ENCODE data around the gene CAMKMT. TPM values are rescaled to one million over a fixed set of nuclear protein-coding genes. Genes with fewer than 3 reads are reported as not detected.

The CAMKMT gene
- total RNA-seq, 6 experiments from 2014 or later, result 5.1 to 8.6 (median 7.0) TPM

GRCh38 chr2:44705356-44705755 lies 343.6 kb downstream of the CAMKMT start:
- Mint-ChIP-seq H3K36me3 (ENCODE audit: low read depth) (no peaks in the 10 kb centered on the region), H3K9me3 (no peaks in the 10 kb centered on the region), H3K27me3 (ENCODE audit: insufficient read depth) (peaks cover 2% of the 10 kb centered on the region), H3K27ac (no peak overlapping the region), H3K4me1 (ENCODE audit: low read depth) (no peaks in the 10 kb centered on the region; the same call in 1 of the 2 replicates), H3K4me3 (no peak overlapping the region)
- no peak for DNase-seq
- no peak for TF ChIP-seq CTCF (IDR thresholded peaks at IDR 0.05)

- Mint-ChIP-seq H3K4me3 (no peak overlapping the region), H3K36me3 (ENCODE audit: low read depth) (no peaks in the 10 kb centered on the region), H3K4me1 (ENCODE audit: low read depth) (no peaks in the 10 kb centered on the region; the same call in 1 of the 2 replicates), H3K27ac (no peak overlapping the region), H3K27me3 (ENCODE audit: insufficient read depth) (peaks cover 2% of the 10 kb centered on the region), H3K9me3 (no peaks in the 10 kb centered on the region)
- TF ChIP-seq CTCF (IDR thresholded peaks at IDR 0.05), result no peak
- DNase-seq, result no peak
Observed at GRCh38 chr2:44705876-44706480, 344.2 kb downstream of the CAMKMT start.

- no peak overlapping the region for H3K27ac Mint-ChIP-seq
- H3K4me3 Mint-ChIP-seq, result no peak overlapping the region
- no peak for DNase-seq
- H3K9me3 Mint-ChIP-seq, result no peaks in the 10 kb centered on the region
- peaks cover 2% of the 10 kb centered on the region for H3K27me3 Mint-ChIP-seq (ENCODE audit: insufficient read depth)
- no peaks in the 10 kb centered on the region; the same call in 1 of the 2 replicates for H3K4me1 Mint-ChIP-seq (ENCODE audit: low read depth)
- TF ChIP-seq CTCF (IDR thresholded peaks at IDR 0.05), result no peak
- no peaks in the 10 kb centered on the region for H3K36me3 Mint-ChIP-seq (ENCODE audit: low read depth)
Observed at GRCh38 chr2:44706681-44707553, 345.2 kb downstream of the CAMKMT start.

- H3K36me3 Mint-ChIP-seq (ENCODE audit: low read depth), result no peaks in the 10 kb centered on the region
- no peaks in the 10 kb centered on the region; the same call in 1 of the 2 replicates for H3K4me1 Mint-ChIP-seq (ENCODE audit: low read depth)
- DNase-seq, result no peak
- TF ChIP-seq CTCF (IDR thresholded peaks at IDR 0.05), result no peak
- no peaks in the 10 kb centered on the region for H3K9me3 Mint-ChIP-seq
- no peak overlapping the region for H3K4me3 Mint-ChIP-seq
- H3K27me3 Mint-ChIP-seq (ENCODE audit: insufficient read depth), result peaks cover 2% of the 10 kb centered on the region; the same call in 1 of the 2 replicates
- no peak overlapping the region for H3K27ac Mint-ChIP-seq
Observed at GRCh38 chr2:44707945-44708660, 346.4 kb downstream of the CAMKMT start.

- Mint-ChIP-seq H3K4me3 (no peak overlapping the region), H3K9me3 (no peaks in the 10 kb centered on the region), H3K36me3 (ENCODE audit: low read depth) (no peaks in the 10 kb centered on the region)
Observed at GRCh38 chr2:44708661-44709000, 346.9 kb downstream of the CAMKMT start.

More at GRCh38 chr2:44708661-44709000, 346.9 kb downstream of the CAMKMT start:
- Mint-ChIP-seq H3K27me3 (ENCODE audit: insufficient read depth) (peaks cover 2% of the 10 kb centered on the region; the same call in 1 of the 2 replicates), H3K4me1 (ENCODE audit: low read depth) (no peaks in the 10 kb centered on the region; the same call in 1 of the 2 replicates), H3K27ac (no peak overlapping the region)
- TF ChIP-seq CTCF (IDR thresholded peaks at IDR 0.05), result no peak
- no peak for DNase-seq
